H1 (cell line): ENCODE data around the gene RAPGEF6.

Experiments
- CTCF ChIP-seq, 3 experiments: IDR thresholded peaks; 1 replicate in 2 of 3; 2 replicates in 1 of 3; pipeline versions ENCODE4 v1.5.1 to v1.6.1; 2011; ENCODE audit warnings: low read length in 3 of 3, mild to moderate bottlenecking in 3 of 3, inconsistent platforms in 2 of 3, low read depth in 1 of 3, moderate library complexity in 1 of 3; ENCODE audit not compliant: insufficient read depth in 1 of 3; ENCODE audit errors: control extremely low read depth in 1 of 3
- POLR2A ChIP-seq, 2 experiments: IDR thresholded peaks; 1 replicate in 1 of 2; 2 replicates in 1 of 2; pipeline ENCODE4 v1.6.1; 2011; ENCODE audit warnings: low read depth in 2 of 2, low read length in 2 of 2, mild to moderate bottlenecking in 2 of 2; ENCODE audit errors: control extremely low read depth in 1 of 2

GRCh38 chr5:131541071-131541470, 94.0 kb downstream of the RAPGEF6 start:
- TF ChIP-seq CTCF (IDR thresholded peaks at IDR 0.05; ENCODE audit: control extremely low read depth in 1 of 3, insufficient read depth in 1 of 3, low read depth in 1 of 3, low read length in 3 of 3) (no peak), POLR2A (IDR thresholded peaks at IDR 0.05; ENCODE audit: control extremely low read depth in 1 of 2, low read depth in 2 of 2, low read length in 2 of 2) (no peak)
